Bone marrow (tissue), 2 donors: ENCODE results near the gene FBRSL1.

ENCODE experiments used
- DNase-seq, 2 donors: peaks; one replicate each; lab custom pipeline; 2025; lab: John Stamatoyannopoulos, UW

Gene FBRSL1

GRCh38 chr12:132497514-132498405 is 7.8 kb downstream of the FBRSL1 start:
- no peak for DNase-seq

GRCh38 chr12:132498931-132499330 is 9.0 kb downstream of the FBRSL1 start:
- no peak for DNase-seq

- DNase-seq: no peak
These were observed 10.3 kb downstream of the FBRSL1 start for GRCh38 chr12:132500142-132500855.

- DNase-seq: no peak
These were observed 10.9 kb downstream of the FBRSL1 start for GRCh38 chr12:132500856-132501180.

GRCh38 chr12:132501204-132501940 is 11.4 kb downstream of the FBRSL1 start:
- no peak for DNase-seq

- no peak for DNase-seq
These were observed 12.4 kb downstream of the FBRSL1 start for GRCh38 chr12:132502149-132502881.

- no peak for DNase-seq
These were observed 12.9 kb downstream of the FBRSL1 start for GRCh38 chr12:132502882-132503193.

GRCh38 chr12:132503618-132504204 is 13.8 kb downstream of the FBRSL1 start:
- no peak for DNase-seq

- DNase-seq: no peak
These were observed 15.3 kb downstream of the FBRSL1 start for GRCh38 chr12:132505105-132505851.

GRCh38 chr12:132505852-132506219 is 15.9 kb downstream of the FBRSL1 start:
- no peak for DNase-seq

- DNase-seq: peak; percentile 7 to 82
These were observed 16.6 kb downstream of the FBRSL1 start for GRCh38 chr12:132506328-132507160.

GRCh38 chr12:132507161-132507538 is 17.2 kb downstream of the FBRSL1 start:
- no peak for DNase-seq

GRCh38 chr12:132507656-132508490 is 17.9 kb downstream of the FBRSL1 start:
- DNase-seq: no peak

- DNase-seq: no peak
These were observed 18.5 kb downstream of the FBRSL1 start for GRCh38 chr12:132508491-132508740.

GRCh38 chr12:132508860-132509732 is 19.1 kb downstream of the FBRSL1 start:
- DNase-seq: no peak

GRCh38 chr12:132510111-132510724 is 20.3 kb downstream of the FBRSL1 start:
- no peak for DNase-seq

GRCh38 chr12:132510746-132511477 is 21.0 kb downstream of the FBRSL1 start:
- no peak for DNase-seq
